OCI-LY3 (cell line): Measurements from ENCODE around the gene GDNF.

Source experiments
- H2AFZ ChIP-seq: fragments of 200-600, 300-600 bp; shearing (Covaris generic); 2 replicates; pipeline ENCODE4 v1.6.0; 2014; ENCODE audit warnings: antibody characterized with exemption, low read depth, low read length
- H3K27ac ChIP-seq: fragments of 200-600, 300-600 bp; sonication (generic); 2 replicates; pipeline ENCODE4 v1.5.1; 2014; ENCODE audit warnings: mild to moderate bottlenecking, low read length, moderate library complexity, mixed read lengths
- H3K27me3 ChIP-seq: fragments of 200-600, 300-600 bp; sonication (generic); 2 replicates; pipeline ENCODE4 v1.6.1; 2014; ENCODE audit warnings: low read depth, low read length, mixed read lengths
- H3K36me3 ChIP-seq: fragments of 200-600, 300-600 bp; sonication (generic); replicated peaks from 2 replicates; pipeline ENCODE3; 2014; ENCODE audit warnings: low read depth, low read length, mixed read lengths
- H3K4me1 ChIP-seq: fragments of 300-600, 200-600 bp; sonication (generic); 2 replicates; pipeline ENCODE4 v1.6.1; 2014; ENCODE audit warnings: low read length, mixed read lengths
- H3K4me2 ChIP-seq: fragments of 200-600, 300-600 bp; sonication (generic); 2 replicates; pipeline ENCODE4 v1.6.1; 2014; ENCODE audit warnings: low read length, mixed read lengths
- H3K4me3 ChIP-seq: fragments of 300-600, 200-600 bp; sonication (generic); 2 replicates; pipeline ENCODE4 v1.5.1; 2014; ENCODE audit warnings: antibody characterized with exemption, mild to moderate bottlenecking, low read length, moderate library complexity
- H3K79me2 ChIP-seq: fragments of 300-600, 200-600 bp; shearing (Covaris generic); 2 replicates; pipeline ENCODE4 v1.6.1; 2014; ENCODE audit warnings: mild to moderate bottlenecking, low read length, mixed read lengths
- H3K9ac ChIP-seq: fragments of 300-600, 200-600 bp; shearing (Covaris generic); 2 replicates; pipeline ENCODE4 v1.6.0; 2014; ENCODE audit warnings: mild to moderate bottlenecking, low read length, moderate library complexity
- H3K9me3 ChIP-seq: fragments of 200-600, 300-600 bp; shearing (Covaris generic); 2 replicates; pipeline ENCODE4 v1.6.1; 2014; ENCODE audit warnings: low read length, mixed read lengths; ENCODE audit not compliant: insufficient read depth
- H4K20me1 ChIP-seq: fragments of 200-600, 300-600 bp; sonication (generic); 2 replicates; pipeline ENCODE4 v1.6.1; 2016; ENCODE audit warnings: low read length, mixed read lengths; ENCODE audit not compliant: insufficient read depth
- EZH2phosphoT487 ChIP-seq: fragments of 200-600 bp; shearing (Covaris generic); IDR thresholded peaks from 2 replicates; pipeline ENCODE4 v1.6.1; 2018; ENCODE audit warnings: antibody characterized with exemption, mixed run types, low read depth
- TF ChIP-seq, protein P1 (sequence below): fragments of 200-600, 300-600 bp; sonication (generic); IDR thresholded peaks from 2 replicates; pipeline ENCODE4 v1.5.1; 2014; ENCODE audit warnings: antibody characterized with exemption, low read length, low read depth

GDNF gene

DNA sequence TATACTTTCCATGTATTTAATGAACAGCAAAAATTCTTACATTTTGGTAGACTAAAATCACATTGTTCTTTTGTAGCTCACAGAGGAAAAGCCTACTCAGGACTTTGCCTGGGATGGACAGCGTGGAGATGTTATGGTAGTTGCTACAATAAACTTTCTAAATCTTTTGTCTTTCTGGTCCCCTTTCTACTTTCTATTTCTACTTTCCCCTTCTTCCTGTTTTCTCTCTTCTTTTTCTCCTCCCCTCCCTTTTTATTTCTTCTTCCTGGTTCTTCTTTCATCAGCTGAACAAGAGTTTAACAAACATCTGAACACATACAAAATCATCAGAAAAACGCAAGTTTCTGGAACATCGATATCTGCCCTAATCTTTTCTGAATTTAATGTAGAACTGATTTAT, 15.6 kb upstream of the GDNF start:
- Histone ChIP-seq H3K27me3 (no peaks in the 10 kb centered on the region; the same call in 1 of the 2 replicates), H2AFZ (no peak overlapping the region), H3K36me3 (no peaks in the 10 kb centered on the region), H3K27ac (no peak overlapping the region), H3K9ac (no peak overlapping the region), H3K4me3 (no peak overlapping the region), H3K4me2 (no peak overlapping the region), H3K79me2 (no peaks in the 10 kb centered on the region), H3K9me3 (no peaks in the 10 kb centered on the region), H4K20me1 (no peaks in the 10 kb centered on the region), H3K4me1 (peaks cover 42% of the 10 kb centered on the region)
- TF ChIP-seq, protein P1, sequence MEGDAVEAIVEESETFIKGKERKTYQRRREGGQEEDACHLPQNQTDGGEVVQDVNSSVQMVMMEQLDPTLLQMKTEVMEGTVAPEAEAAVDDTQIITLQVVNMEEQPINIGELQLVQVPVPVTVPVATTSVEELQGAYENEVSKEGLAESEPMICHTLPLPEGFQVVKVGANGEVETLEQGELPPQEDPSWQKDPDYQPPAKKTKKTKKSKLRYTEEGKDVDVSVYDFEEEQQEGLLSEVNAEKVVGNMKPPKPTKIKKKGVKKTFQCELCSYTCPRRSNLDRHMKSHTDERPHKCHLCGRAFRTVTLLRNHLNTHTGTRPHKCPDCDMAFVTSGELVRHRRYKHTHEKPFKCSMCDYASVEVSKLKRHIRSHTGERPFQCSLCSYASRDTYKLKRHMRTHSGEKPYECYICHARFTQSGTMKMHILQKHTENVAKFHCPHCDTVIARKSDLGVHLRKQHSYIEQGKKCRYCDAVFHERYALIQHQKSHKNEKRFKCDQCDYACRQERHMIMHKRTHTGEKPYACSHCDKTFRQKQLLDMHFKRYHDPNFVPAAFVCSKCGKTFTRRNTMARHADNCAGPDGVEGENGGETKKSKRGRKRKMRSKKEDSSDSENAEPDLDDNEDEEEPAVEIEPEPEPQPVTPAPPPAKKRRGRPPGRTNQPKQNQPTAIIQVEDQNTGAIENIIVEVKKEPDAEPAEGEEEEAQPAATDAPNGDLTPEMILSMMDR, result no peak
- TF ChIP-seq EZH2phosphoT487, result no peak

DNA sequence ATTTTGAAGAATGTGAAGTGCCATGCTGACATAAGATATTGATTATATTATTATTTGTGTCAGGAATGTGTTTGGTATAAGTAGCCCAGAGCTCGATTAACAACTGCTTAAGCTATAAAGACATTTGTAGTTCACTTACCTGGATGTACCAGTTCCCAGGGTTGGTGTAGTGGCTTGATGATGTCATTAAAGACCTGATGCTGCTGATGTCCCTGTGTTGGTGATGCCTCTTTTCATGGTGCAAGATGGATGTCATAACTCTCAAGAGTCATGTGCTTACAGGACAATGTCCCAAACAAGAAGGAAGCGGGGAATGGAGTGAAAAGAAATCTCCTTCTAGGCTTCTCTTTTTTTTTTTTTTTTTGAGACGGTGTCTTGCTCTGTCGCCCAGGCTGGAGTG, 11.5 kb upstream of the GDNF start:
- Histone ChIP-seq H3K4me3 (no peak overlapping the region), H3K27ac (no peak overlapping the region), H3K36me3 (no peaks in the 10 kb centered on the region), H3K79me2 (no peaks in the 10 kb centered on the region), H4K20me1 (no peaks in the 10 kb centered on the region), H2AFZ (no peak overlapping the region), H3K9me3 (no peaks in the 10 kb centered on the region), H3K9ac (no peak overlapping the region), H3K27me3 (no peaks in the 10 kb centered on the region), H3K4me1 (peaks cover 17% of the 10 kb centered on the region), H3K4me2 (no peak overlapping the region)
- TF ChIP-seq, protein P1, result no peak
- no peak for TF ChIP-seq EZH2phosphoT487

DNA sequence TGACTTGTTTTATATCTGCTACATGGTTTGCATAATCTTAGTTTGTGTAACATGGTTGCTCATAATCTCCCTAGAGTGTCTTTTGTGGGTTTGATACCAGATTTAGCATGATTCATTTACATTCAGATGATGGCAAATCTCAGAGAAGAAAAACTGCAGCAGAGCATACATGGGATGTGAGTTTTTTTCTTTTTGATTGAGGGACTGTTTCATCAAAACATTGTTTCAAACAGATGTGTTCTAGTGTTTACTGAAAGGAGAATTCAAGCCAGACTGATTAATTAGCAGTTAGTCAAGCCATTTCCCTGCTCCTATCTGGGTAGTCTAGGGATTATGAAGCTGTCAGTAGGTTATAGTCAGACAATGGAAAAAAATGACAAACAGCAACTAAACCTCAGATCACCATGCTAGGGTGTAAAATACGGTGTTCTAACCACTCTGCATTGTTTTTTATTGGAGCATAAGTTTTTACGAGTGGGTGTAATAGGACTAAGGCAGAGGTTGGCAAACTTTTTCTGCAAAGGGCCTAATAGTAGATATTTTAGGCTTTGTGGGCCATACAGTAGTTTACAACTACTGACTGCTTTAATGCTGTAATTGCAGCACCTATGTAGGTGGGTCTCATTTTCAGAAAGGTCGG, 10.5 kb upstream of the GDNF start:
- Histone ChIP-seq H3K27ac (no peak overlapping the region), H3K4me3 (no peak overlapping the region), H3K4me2 (no peak overlapping the region)

DNA sequence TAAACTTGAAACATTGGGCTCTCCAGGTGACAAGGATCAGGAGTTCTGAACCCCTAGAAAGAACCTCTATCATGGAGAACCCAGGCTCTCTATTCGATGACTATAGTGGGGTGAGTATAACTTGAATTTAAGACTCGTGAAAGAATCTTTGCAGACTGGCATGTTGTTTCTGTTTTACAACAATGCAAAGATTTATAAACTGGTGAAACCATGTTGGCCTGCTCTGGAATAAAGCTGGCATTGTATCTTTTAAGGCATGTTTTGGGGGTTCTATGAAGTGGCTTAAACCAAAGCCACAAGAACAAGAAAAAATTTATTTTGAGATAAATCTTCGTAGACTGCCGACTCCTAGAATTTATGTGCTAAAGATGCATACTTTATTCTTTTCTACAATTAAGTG, 9.8 kb upstream of the GDNF start:
- Histone ChIP-seq H3K27me3 (no peaks in the 10 kb centered on the region), H3K79me2 (no peaks in the 10 kb centered on the region), H3K4me2 (no peak overlapping the region), H3K4me1 (peaks cover 13% of the 10 kb centered on the region), H2AFZ (no peak overlapping the region), H3K4me3 (no peak overlapping the region), H3K36me3 (no peaks in the 10 kb centered on the region), H4K20me1 (no peaks in the 10 kb centered on the region), H3K9ac (no peak overlapping the region), H3K27ac (no peak overlapping the region), H3K9me3 (no peaks in the 10 kb centered on the region)
- TF ChIP-seq EZH2phosphoT487, result no peak
- TF ChIP-seq, protein P1, result no peak

More for the DNA sequence above, 10.5 kb upstream of the GDNF start:
- Histone ChIP-seq H3K79me2 (no peaks in the 10 kb centered on the region), H3K9me3 (no peaks in the 10 kb centered on the region), H3K9ac (no peak overlapping the region), H3K36me3 (no peaks in the 10 kb centered on the region), H4K20me1 (no peaks in the 10 kb centered on the region), H3K27me3 (no peaks in the 10 kb centered on the region), H2AFZ (no peak overlapping the region), H3K4me1 (peaks cover 13% of the 10 kb centered on the region)
- no peak for TF ChIP-seq EZH2phosphoT487
- TF ChIP-seq, protein P1, result no peak
